Measurements from ENCODE around the gene SSC4D.

- TF ChIP-seq EZH2 (IDR thresholded peaks at IDR 0.05; ENCODE audit: insufficient read depth, low read length) (no peak), CTCF (IDR thresholded peaks at IDR 0.05; ENCODE audit: insufficient read depth, low read depth, low read length) (no peak)
These were observed 15.1 kb upstream of the SSC4D start, which contains the start of gene ZP3 for GRCh38 chr7:76424413-76425111.
